H9 (cell line): ENCODE data around the gene MRTFA. TPM values are rescaled to one million over a fixed set of nuclear protein-coding genes. Genes with fewer than 3 reads are reported as not detected.

Experiments
- DNase-seq: peaks from one replicate; pipeline ENCODE4 v3.0.0-alpha.2; 2017
- H2AFZ ChIP-seq: one replicate; pipeline ENCODE4 v1.6.1; 2013; ENCODE audit warnings: mild to moderate bottlenecking, low read length, control low read depth, moderate library complexity
- H2AK5ac ChIP-seq: 2 replicates; pipeline ENCODE4 v1.6.1; 2013; ENCODE audit warnings: low read length, control low read depth, mixed read lengths; ENCODE audit not compliant: insufficient read length
- H2BK120ac ChIP-seq: one replicate; pipeline ENCODE4 v1.6.1; 2013; ENCODE audit warnings: low read depth, mild to moderate bottlenecking, low read length, control low read depth, inconsistent platforms; ENCODE audit not compliant: poor library complexity, severe bottlenecking
- H2BK12ac ChIP-seq: 2 replicates; pipeline ENCODE4 v1.6.1; 2013; ENCODE audit warnings: low read length, control low read depth, mixed read lengths, low read depth; ENCODE audit not compliant: insufficient read length
- H2BK15ac ChIP-seq: 2 replicates; pipeline ENCODE4 v1.6.1; 2013; ENCODE audit warnings: low read depth, low read length, control low read depth
- H2BK20ac ChIP-seq: one replicate; pipeline ENCODE4 v1.6.1; 2013; ENCODE audit warnings: low read depth, mild to moderate bottlenecking, low read length, control low read depth, inconsistent platforms; ENCODE audit not compliant: poor library complexity, severe bottlenecking
- H2BK5ac ChIP-seq: 2 replicates; pipeline ENCODE4 v1.6.1; 2013; ENCODE audit warnings: low read length, control low read depth, mixed read lengths; ENCODE audit not compliant: insufficient read length
- H3K14ac ChIP-seq: 2 replicates; pipeline ENCODE4 v1.6.1; 2013; ENCODE audit warnings: low read length, control low read depth; ENCODE audit not compliant: insufficient read depth
- H3K18ac ChIP-seq: 2 replicates; pipeline ENCODE4 v1.6.1; 2013; ENCODE audit warnings: low read depth, mild to moderate bottlenecking, mixed read lengths, low read length, control low read depth; ENCODE audit not compliant: insufficient read length
- H3K23ac ChIP-seq: 2 replicates; pipeline ENCODE4 v1.6.1; 2013; ENCODE audit warnings: low read length, control low read depth, mixed read lengths, low read depth; ENCODE audit not compliant: insufficient read length
- H3K23me2 ChIP-seq: 2 replicates; pipeline ENCODE4 v1.6.1; 2013; ENCODE audit warnings: low read depth, mild to moderate bottlenecking, mixed read lengths, low read length, control low read depth; ENCODE audit not compliant: insufficient read length, poor library complexity, severe bottlenecking
- H3K27ac ChIP-seq: 2 replicates; pipeline ENCODE4 v1.5.1; 2013; ENCODE audit warnings: low read length, control low read depth, mixed read lengths, low read depth; ENCODE audit not compliant: insufficient read length
- H3K27me3 ChIP-seq: 2 replicates; pipeline ENCODE4 v1.6.1; 2013; ENCODE audit warnings: low read length, control low read depth, inconsistent platforms; ENCODE audit not compliant: insufficient read depth
- H3K4ac ChIP-seq: 2 replicates; pipeline ENCODE4 v1.6.1; 2013; ENCODE audit warnings: low read depth, mild to moderate bottlenecking, control low read depth, inconsistent platforms, low read length, moderate library complexity
- H3K4me1 ChIP-seq: 2 replicates; pipeline ENCODE4 v1.6.1; 2013; ENCODE audit warnings: low read length, control low read depth, inconsistent platforms; ENCODE audit not compliant: insufficient read depth
- H3K4me2 ChIP-seq: 2 replicates; pipeline ENCODE4 v1.6.1; 2013; ENCODE audit warnings: low read length, control low read depth, mixed read lengths; ENCODE audit not compliant: insufficient read length, insufficient read depth
- H3K56ac ChIP-seq: 2 replicates; pipeline ENCODE4 v1.6.1; 2013; ENCODE audit warnings: low read depth, mild to moderate bottlenecking, mixed read lengths, low read length, control low read depth; ENCODE audit not compliant: insufficient read length
- H3K79me1 ChIP-seq: 2 replicates; pipeline ENCODE4 v1.6.1; 2013; ENCODE audit warnings: low read depth, mild to moderate bottlenecking, moderate library complexity, low read length, control low read depth, inconsistent platforms; ENCODE audit not compliant: insufficient read depth, poor library complexity, severe bottlenecking
- H3K79me2 ChIP-seq: 2 replicates; pipeline ENCODE4 v1.6.1; 2013; ENCODE audit warnings: low read length, control low read depth, inconsistent platforms; ENCODE audit not compliant: insufficient read depth
- H3K9ac ChIP-seq: 2 replicates; pipeline ENCODE4 v1.6.1; 2013; ENCODE audit warnings: low read length, control low read depth, mixed read lengths; ENCODE audit not compliant: insufficient read length; ENCODE audit errors: extremely low read depth
- H3K9me3 ChIP-seq: one replicate; pipeline ENCODE4 v1.6.1; 2013; ENCODE audit warnings: low read depth, low read length, inconsistent platforms; ENCODE audit not compliant: control insufficient read depth
- H3T11ph ChIP-seq: one replicate; pipeline ENCODE4 v1.6.1; 2013; ENCODE audit warnings: mild to moderate bottlenecking, low read length, control low read depth, inconsistent platforms
- H4K20me1 ChIP-seq: one replicate; pipeline ENCODE4 v1.6.1; 2013; ENCODE audit not compliant: control insufficient read depth, insufficient read length, insufficient read depth
- H4K5ac ChIP-seq: 2 replicates; pipeline ENCODE4 v1.6.1; 2013; ENCODE audit warnings: low read depth, mild to moderate bottlenecking, mixed read lengths, low read length, control low read depth; ENCODE audit not compliant: insufficient read length
- H4K8ac ChIP-seq: replicated peaks from 2 replicates; pipeline ENCODE4 v1.6.1; 2013; ENCODE audit warnings: low read length, control low read depth, mixed read lengths, low read depth; ENCODE audit not compliant: insufficient read length
- H4K91ac ChIP-seq: 2 replicates; pipeline ENCODE4 v1.6.1; 2013; ENCODE audit warnings: low read depth, mild to moderate bottlenecking, moderate library complexity, mixed read lengths, low read length, control low read depth; ENCODE audit not compliant: insufficient read length
- H3K27ac Mint-ChIP-seq, 3 experiments: 2 replicates in 2 of 3; 3 replicates in 1 of 3; pipeline ENCODE4 v1.8.0; 2020 to 2021; ENCODE audit warnings: mixed read lengths in 3 of 3, mild to moderate bottlenecking in 1 of 3, moderate library complexity in 1 of 3
- H3K27me3 Mint-ChIP-seq: 2 replicates; pipeline ENCODE4 v1.8.0; 2021; ENCODE audit warnings: low read depth, mild to moderate bottlenecking, moderate library complexity, mixed read lengths
- H3K36me3 Mint-ChIP-seq, 3 experiments: 2 replicates in 2 of 3; 3 replicates in 1 of 3; pipeline ENCODE4 v1.8.0; 2020 to 2021; ENCODE audit warnings: low read depth in 3 of 3, mixed read lengths in 3 of 3; ENCODE audit not compliant: insufficient read depth in 1 of 3
- H3K4me1 Mint-ChIP-seq, 2 experiments: 2 replicates each; pipeline ENCODE4 v1.8.0; 2020; ENCODE audit warnings: mixed read lengths in 2 of 2
- H3K4me3 Mint-ChIP-seq, 2 experiments: 2 replicates in 1 of 2; 3 replicates in 1 of 2; pipeline ENCODE4 v1.8.0; 2020 to 2021; ENCODE audit warnings: mild to moderate bottlenecking in 2 of 2, mixed read lengths in 2 of 2, moderate library complexity in 1 of 2
- H3K9me3 Mint-ChIP-seq, 2 experiments: 2 replicates in 1 of 2; 3 replicates in 1 of 2; pipeline ENCODE4 v1.8.0; 2020; ENCODE audit warnings: mild to moderate bottlenecking in 2 of 2, mixed read lengths in 2 of 2, moderate library complexity in 1 of 2
- CTCF ChIP-seq: fragments of 200-600 bp; sonication (generic); conservative IDR thresholded peaks from 3 replicates; pipeline ENCODE4 v1.8.0; 2021; ENCODE audit warnings: antibody characterized with exemption, mild to moderate bottlenecking
- WGBS: extraction: QIAGEN DNeasy Blood & Tissue Kit; methylation state at CpG from one replicate; pipeline ENCODE4 v1.1.7; 2013; ENCODE audit warnings: missing lambda C conversion rate, low lambda C conversion rate, mixed read lengths; ENCODE audit not compliant: insufficient read length; ENCODE audit errors: extremely low coverage; 5-methylcytosine and 5-hydroxymethylcytosine counted together
- total RNA-seq: library from RNA; stranded (reverse); gene quantifications from 2 replicates; pipeline ENCODE4 v1.2.1, GENCODE V29; 2021

The MRTFA gene
- total RNA-seq, 1 experiment from 2014 or later: 38.1 TPM

GRCh38 chr22:40463017-40463631 is 173.4 kb downstream of the MRTFA start:
- no peaks in the 10 kb centered on the region for H3K27me3 ChIP-seq
- H3K23ac ChIP-seq: no peak overlapping the region
- no peak for DNase-seq
- H2AFZ ChIP-seq: no peak overlapping the region
- no peak overlapping the region for H3K27ac ChIP-seq
- H2BK5ac ChIP-seq: no peak overlapping the region
- H3K79me2 ChIP-seq: no peaks in the 10 kb centered on the region
- no peak overlapping the region for H3K14ac ChIP-seq
- no peaks in the 10 kb centered on the region for H3K79me1 ChIP-seq
- no peaks in the 10 kb centered on the region for H4K20me1 ChIP-seq
- H2BK20ac ChIP-seq: no peak overlapping the region
- no peak overlapping the region for H4K91ac ChIP-seq
- no peaks in the 10 kb centered on the region for H3K9me3 ChIP-seq
- H4K5ac ChIP-seq: no peak overlapping the region
- H3K4me1 ChIP-seq: no peaks in the 10 kb centered on the region
- H3K18ac ChIP-seq: no peak overlapping the region
- Mint-ChIP-seq H3K4me3 (no peak overlapping the region), H3K27me3 (no peaks in the 10 kb centered on the region), H3K4me1 (no peaks in the 10 kb centered on the region), H3K27ac (peak overlapping the region in 2 of 3 experiments; percentile 18 to 69; a peak in 3 of 7 replicates), H3K9me3 (no peaks in the 10 kb centered on the region), H3K36me3 (peaks cover 6 to 14% (median 7%) of the 10 kb centered on the region in 3 experiments; a peak in 6 of 7 replicates)
- H2AK5ac ChIP-seq: no peak overlapping the region
- no peak overlapping the region for H2BK15ac ChIP-seq
- WGBS: 100% methylated on average over 1 of the region's 13 CpGs
- no peak overlapping the region for H3T11ph ChIP-seq
- no peak overlapping the region for H3K56ac ChIP-seq
- H3K4me2 ChIP-seq: no peak overlapping the region
- no peaks in the 10 kb centered on the region for H3K23me2 ChIP-seq
- H3K4ac ChIP-seq: no peak overlapping the region
- no peak overlapping the region for H2BK12ac ChIP-seq
- no peak overlapping the region for H2BK120ac ChIP-seq
- no peak overlapping the region for H3K9ac ChIP-seq
- TF ChIP-seq CTCF: no peak
- H4K8ac ChIP-seq: no peak overlapping the region
